Jurkat, Clone E6-1 (cell line): ENCODE results near the gene SFXN1.

Experiments used
- DNase-seq: peaks from one replicate; pipeline ENCODE4 v3.0.0-alpha.2; 2011; ENCODE audit warnings: low read depth, low spot score
- H3K4me3 ChIP-seq: 2 replicates; pipeline ENCODE4 v1.5.1; 2011; ENCODE audit warnings: mild to moderate bottlenecking, low read length, control low read depth, moderate library complexity

The SFXN1 gene

GRCh38 chr5:175556794-175557193, 78.4 kb downstream of the SFXN1 start:
- no peak overlapping the region for H3K4me3 ChIP-seq
- DNase-seq: no peak

- H3K4me3 ChIP-seq: no peak overlapping the region
- DNase-seq: no peak
These were observed 79.4 kb downstream of the SFXN1 start for GRCh38 chr5:175557778-175558177.

GRCh38 chr5:175558801-175559480, 80.6 kb downstream of the SFXN1 start:
- DNase-seq: no peak

GRCh38 chr5:175560011-175560410, 81.7 kb downstream of the SFXN1 start:
- H3K4me3 ChIP-seq: no peak overlapping the region
- DNase-seq: no peak

More at GRCh38 chr5:175558801-175559480, 80.6 kb downstream of the SFXN1 start:
- H3K4me3 ChIP-seq: no peak overlapping the region

GRCh38 chr5:175561085-175561484, 82.7 kb downstream of the SFXN1 start:
- DNase-seq: no peak
- H3K4me3 ChIP-seq: no peak overlapping the region

- no peak for DNase-seq
- no peak overlapping the region for H3K4me3 ChIP-seq
These were observed 86.4 kb downstream of the SFXN1 start for GRCh38 chr5:175564716-175565115.

- H3K4me3 ChIP-seq: no peak overlapping the region
- no peak for DNase-seq
These were observed 88.3 kb downstream of the SFXN1 start for GRCh38 chr5:175566697-175567096.

- H3K4me3 ChIP-seq: no peak overlapping the region
- no peak for DNase-seq
These were observed 89.6 kb downstream of the SFXN1 start for GRCh38 chr5:175567954-175568353.

GRCh38 chr5:175569701-175570100, 91.3 kb downstream of the SFXN1 start:
- DNase-seq: no peak
- no peak overlapping the region for H3K4me3 ChIP-seq

GRCh38 chr5:175572886-175573285, 94.5 kb downstream of the SFXN1 start:
- DNase-seq: no peak
- H3K4me3 ChIP-seq: no peak overlapping the region

- H3K4me3 ChIP-seq: no peak overlapping the region
- no peak for DNase-seq
These were observed 95.3 kb downstream of the SFXN1 start for GRCh38 chr5:175573493-175574269.

- no peak overlapping the region for H3K4me3 ChIP-seq
- DNase-seq: no peak
These were observed 96.9 kb downstream of the SFXN1 start for GRCh38 chr5:175575301-175575700.

GRCh38 chr5:175576096-175576495, 97.7 kb downstream of the SFXN1 start:
- DNase-seq: peak; percentile 9
- H3K4me3 ChIP-seq: no peak overlapping the region

GRCh38 chr5:175576591-175576990, 98.2 kb downstream of the SFXN1 start:
- H3K4me3 ChIP-seq: no peak overlapping the region
- no peak for DNase-seq
